Caco-2 (cell line): Measurements from ENCODE around the gene SH3BP5. TPM values are rescaled to one million over a fixed set of nuclear protein-coding genes. Genes with fewer than 3 reads are reported as not detected.

Experiments
- BruUV-seq: library from RNA; stranded (reverse); fragments of 400-500 nt; replicated peaks from 2 replicates; lab custom pipeline; 2021; lab: Mats Ljungman, UMichigan
- CTCF ChIA-PET: fragments of 300-600 bp; sonication (Branson Sonifier 250); formaldehyde crosslinking; loops from one replicate; lab custom pipeline; 2022; ENCODE audit warnings: antibody characterized with exemption; lab: Charles Lee
- POLR2A ChIA-PET: fragments of 300-600 bp; sonication (Branson Sonifier 250); formaldehyde crosslinking; loops from one replicate; lab custom pipeline; 2022; ENCODE audit warnings: antibody characterized with exemption; lab: Charles Lee
- DNase-seq, 2 experiments: peaks; one replicate each; pipeline versions ENCODE4 v3.0.0 to v3.0.0-alpha.2; 2020 to 2022
- H3K27me3 ChIP-seq: replicated peaks from 2 replicates; pipeline ENCODE4 v1.6.0; 2011; ENCODE audit warnings: low read length; ENCODE audit not compliant: control insufficient read depth, insufficient read depth
- H3K36me3 ChIP-seq: 2 replicates; pipeline ENCODE4 v1.5.1; 2011; ENCODE audit warnings: low read length; ENCODE audit not compliant: control insufficient read depth, insufficient read depth
- H3K4me1 ChIP-seq: fragments of 250-450 bp; sonication (Bioruptor Pico); 2 replicates; pipeline ENCODE4 v1.5.1; 2020; ENCODE audit warnings: mild to moderate bottlenecking
- H3K4me3 ChIP-seq: 2 replicates; pipeline ENCODE4 v1.5.1; 2011; ENCODE audit warnings: low read depth, mild to moderate bottlenecking, control low read depth, low read length
- H3K9me3 ChIP-seq: fragments of 250-450 bp; sonication (Bioruptor Pico); 2 replicates; pipeline ENCODE4 v1.5.1; 2020; ENCODE audit warnings: mild to moderate bottlenecking, moderate library complexity
- H3K27ac Mint-ChIP-seq: one replicate; pipeline ENCODE4 v1.8.0; 2022; ENCODE audit warnings: mixed read lengths; ENCODE audit not compliant: unreplicated experiment
- H3K27me3 Mint-ChIP-seq: one replicate; pipeline ENCODE4 v1.8.0; 2022; ENCODE audit warnings: mixed read lengths; ENCODE audit not compliant: insufficient read depth, unreplicated experiment
- H3K36me3 Mint-ChIP-seq: one replicate; pipeline ENCODE4 v1.8.0; 2022; ENCODE audit warnings: mild to moderate bottlenecking, mixed read lengths; ENCODE audit not compliant: insufficient read depth, unreplicated experiment
- H3K4me1 Mint-ChIP-seq: one replicate; pipeline ENCODE4 v1.8.0; 2022; ENCODE audit warnings: low read depth, mixed read lengths; ENCODE audit not compliant: unreplicated experiment
- H3K4me3 Mint-ChIP-seq: one replicate; pipeline ENCODE4 v1.8.0; 2022; ENCODE audit warnings: mild to moderate bottlenecking, moderate library complexity, mixed read lengths; ENCODE audit not compliant: unreplicated experiment
- H3K9me3 Mint-ChIP-seq: one replicate; pipeline ENCODE4 v1.8.0; 2022; ENCODE audit warnings: mixed read lengths; ENCODE audit not compliant: unreplicated experiment
- CTCF ChIP-seq, 2 experiments: fragments of 200-600 bp in 1 of 2; IDR thresholded peaks; 1 replicate in 1 of 2; 2 replicates in 1 of 2; pipeline versions ENCODE4 v1.5.1 to v1.8.0; 2011 to 2022; ENCODE audit warnings: antibody characterized with exemption in 1 of 2, control low read depth in 1 of 2, inconsistent platforms in 1 of 2, low read depth in 1 of 2, low read length in 1 of 2, mild to moderate bottlenecking in 1 of 2, moderate library complexity in 1 of 2; ENCODE audit not compliant: insufficient read depth in 1 of 2, severe bottlenecking in 1 of 2, unreplicated experiment in 1 of 2
- intact Hi-C: fragments of 100-400 bp; cut with micrococcal nuclease; formaldehyde crosslinking; loops from one replicate; pipeline ENCODE4 v1.10.0; 2022; ENCODE audit not compliant: unreplicated experiment
- total RNA-seq: library from RNA; stranded (reverse); gene quantifications from 2 replicates; pipeline ENCODE4 v1.2.3, GENCODE V29; 2022

Gene SH3BP5
- total RNA-seq, 1 experiment from 2014 or later = 26.1 TPM

DNA sequence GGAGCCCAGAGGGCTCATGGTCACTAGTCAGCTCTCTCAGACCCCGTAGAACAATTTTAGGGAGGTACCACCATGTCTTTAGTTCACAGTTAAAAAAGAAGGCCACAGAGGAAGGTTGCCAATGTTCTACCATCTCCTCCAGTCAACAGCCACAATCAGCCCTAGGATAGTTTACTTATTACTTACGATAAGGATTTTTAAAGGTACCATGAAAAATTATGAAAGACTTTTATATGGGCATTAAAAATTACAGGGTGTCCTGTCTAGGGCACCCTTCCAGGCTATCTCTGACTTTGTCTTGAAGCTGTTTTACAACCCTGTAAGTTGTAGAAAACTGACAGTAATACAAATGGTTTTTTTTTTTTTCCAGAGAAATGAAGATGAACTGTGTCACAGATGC, 68.5 kb downstream of the SH3BP5 start:
- no peaks in the 10 kb centered on the region for H3K4me1 ChIP-seq
- H3K27me3 ChIP-seq = no peaks in the 10 kb centered on the region
- Mint-ChIP-seq H3K27me3 (no peaks in the 10 kb centered on the region), H3K9me3 (no peaks in the 10 kb centered on the region), H3K4me3 (no peak overlapping the region), H3K4me1 (no peaks in the 10 kb centered on the region), H3K36me3 (peaks cover 23% of the 10 kb centered on the region), H3K27ac (no peak overlapping the region)
- no peak for DNase-seq
- ChIA-PET POLR2A (no interaction called here), CTCF (interaction anchor here (0.6 to 1.1 kb wide), 2 partner anchors 8 to 246 kb away, joined by 3 read pairs; no protein-coding TSS in a partner anchor)
- no TSS peak for BruUV-seq
- intact Hi-C loops = no loop called here
- H3K9me3 ChIP-seq = no peaks in the 10 kb centered on the region
- no peak overlapping the region for H3K4me3 ChIP-seq
- no peaks in the 10 kb centered on the region; the same call in 1 of the 2 replicates for H3K36me3 ChIP-seq
- no peak for TF ChIP-seq CTCF (IDR thresholded peaks at IDR 0.05; ENCODE audit: insufficient read depth in 1 of 2, low read depth in 1 of 2, low read length in 1 of 2, severe bottlenecking in 1 of 2, unreplicated experiment in 1 of 2)

- H3K9me3 Mint-ChIP-seq = no peaks in the 10 kb centered on the region
- no peaks in the 10 kb centered on the region for H3K27me3 Mint-ChIP-seq
- TF ChIP-seq CTCF (IDR thresholded peaks at IDR 0.05; ENCODE audit: insufficient read depth in 1 of 2, low read depth in 1 of 2, low read length in 1 of 2, severe bottlenecking in 1 of 2, unreplicated experiment in 1 of 2) = no peak
- ChIA-PET POLR2A (no interaction called here), CTCF (interaction anchor here (0.7 kb wide), 1 partner anchor 142 kb away, joined by 4 read pairs; no protein-coding TSS in a partner anchor)
- intact Hi-C loops = no loop called here
- Histone ChIP-seq H3K4me1 (no peaks in the 10 kb centered on the region), H3K9me3 (no peaks in the 10 kb centered on the region), H3K27me3 (no peaks in the 10 kb centered on the region), H3K36me3 (no peaks in the 10 kb centered on the region; the same call in 1 of the 2 replicates), H3K4me3 (no peak overlapping the region)
- BruUV-seq = no TSS peak
- H3K27ac Mint-ChIP-seq = no peak overlapping the region
- peaks cover 27% of the 10 kb centered on the region for H3K36me3 Mint-ChIP-seq
- H3K4me3 Mint-ChIP-seq = no peak overlapping the region
- no peaks in the 10 kb centered on the region for H3K4me1 Mint-ChIP-seq
- no peak for DNase-seq
Measured at GRCh38 chr3:15263120-15263519, 69.3 kb downstream of the SH3BP5 start.

GRCh38 chr3:15262021-15262420, 70.4 kb downstream of the SH3BP5 start:
- ChIA-PET POLR2A (no interaction called here), CTCF (no interaction called here)
- H3K27me3 Mint-ChIP-seq = no peaks in the 10 kb centered on the region
- H3K36me3 Mint-ChIP-seq = peaks cover 38% of the 10 kb centered on the region
- Histone ChIP-seq H3K36me3 (no peaks in the 10 kb centered on the region; the same call in 1 of the 2 replicates), H3K4me1 (no peaks in the 10 kb centered on the region), H3K4me3 (no peak overlapping the region), H3K27me3 (no peaks in the 10 kb centered on the region), H3K9me3 (no peaks in the 10 kb centered on the region)
- H3K4me3 Mint-ChIP-seq = no peak overlapping the region
- no peak for DNase-seq
- H3K27ac Mint-ChIP-seq = no peak overlapping the region
- no peak for TF ChIP-seq CTCF (IDR thresholded peaks at IDR 0.05; ENCODE audit: insufficient read depth in 1 of 2, low read depth in 1 of 2, low read length in 1 of 2, severe bottlenecking in 1 of 2, unreplicated experiment in 1 of 2)
- no TSS peak for BruUV-seq
- no peaks in the 10 kb centered on the region for H3K4me1 Mint-ChIP-seq
- intact Hi-C loops = no loop called here
- H3K9me3 Mint-ChIP-seq = no peaks in the 10 kb centered on the region
